GM03348 (cell line): ENCODE data around the gene AHI1.

Experiments
- DNase-seq: peaks from one replicate; pipeline ENCODE4 v3.0.0; 2012; ENCODE audit warnings: low spot score

AHI1 gene

DNA sequence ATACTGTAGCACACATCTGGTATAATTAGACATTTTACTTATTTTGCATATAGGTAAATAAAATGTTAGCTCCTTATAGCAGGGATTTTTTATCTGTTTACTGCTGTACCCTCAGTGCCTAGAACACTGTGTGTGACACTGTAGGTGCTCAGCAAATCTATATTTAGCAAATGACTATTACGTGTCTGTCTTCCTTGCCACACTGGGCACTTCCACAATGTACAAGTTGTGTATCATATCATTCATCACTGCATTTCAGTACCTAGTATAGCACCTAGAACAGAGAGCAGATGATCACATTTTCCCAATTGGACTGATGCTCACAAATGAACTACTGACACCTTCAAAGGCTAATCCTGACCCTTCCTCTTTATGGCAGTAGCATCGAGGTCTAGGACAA lies 200.8 kb downstream of the AHI1 start:
- no peak for DNase-seq

DNA sequence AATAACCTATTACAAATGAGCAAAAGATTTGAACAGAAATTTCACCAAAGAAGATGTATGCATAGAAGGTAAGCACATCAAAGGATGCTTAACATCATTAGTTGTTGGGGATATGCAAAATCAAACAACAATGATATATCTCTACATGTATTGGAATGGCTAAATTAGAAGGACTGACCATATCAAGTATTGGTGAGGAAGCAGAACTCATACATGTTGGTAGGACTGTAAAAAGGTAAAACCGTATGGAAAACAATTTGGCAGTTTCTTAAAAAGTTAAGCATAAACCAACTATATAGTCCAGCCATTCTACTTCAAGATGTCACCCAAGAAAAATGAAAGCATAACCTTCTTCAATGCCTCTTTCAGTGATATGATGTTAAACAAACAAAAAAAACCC lies 202.5 kb downstream of the AHI1 start:
- DNase-seq, result no peak

DNA sequence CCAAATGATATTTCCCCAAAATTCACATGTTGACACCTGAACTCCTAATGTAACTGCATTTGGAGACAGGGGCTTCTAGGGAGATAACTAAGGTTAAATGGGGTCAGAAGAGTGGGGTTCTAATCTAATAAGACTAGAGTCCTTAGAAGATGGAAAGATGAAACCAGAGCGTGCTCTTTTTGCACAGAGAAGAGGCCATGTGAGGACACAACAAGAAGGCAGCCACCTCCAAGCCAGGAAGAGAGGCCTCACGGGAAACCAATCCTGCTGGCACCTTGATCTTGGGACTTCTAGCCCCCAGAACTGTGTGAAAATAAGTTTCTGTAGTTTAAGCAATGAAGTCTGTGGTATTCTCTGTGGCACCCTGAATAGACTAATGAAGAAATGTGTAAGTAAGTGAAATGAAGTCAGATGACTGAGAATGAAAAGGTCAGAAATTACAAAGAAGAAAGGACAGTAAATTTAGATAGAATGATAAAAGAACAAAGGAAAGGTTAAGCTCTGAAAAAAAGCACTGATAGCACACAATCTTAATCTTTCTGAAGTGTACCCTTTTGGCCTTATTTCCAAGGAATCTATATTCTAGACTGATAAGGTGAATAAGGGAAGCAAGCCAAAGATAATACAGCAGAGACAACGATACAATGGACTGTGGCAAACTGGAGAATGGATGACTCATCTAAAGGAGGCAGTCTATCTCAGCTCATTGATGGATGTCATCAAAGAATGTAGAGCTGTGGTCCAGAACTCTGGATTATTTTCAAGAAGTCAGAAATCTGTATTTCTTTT lies 206.1 kb downstream of the AHI1 start:
- DNase-seq, result peak; percentile 11

DNA sequence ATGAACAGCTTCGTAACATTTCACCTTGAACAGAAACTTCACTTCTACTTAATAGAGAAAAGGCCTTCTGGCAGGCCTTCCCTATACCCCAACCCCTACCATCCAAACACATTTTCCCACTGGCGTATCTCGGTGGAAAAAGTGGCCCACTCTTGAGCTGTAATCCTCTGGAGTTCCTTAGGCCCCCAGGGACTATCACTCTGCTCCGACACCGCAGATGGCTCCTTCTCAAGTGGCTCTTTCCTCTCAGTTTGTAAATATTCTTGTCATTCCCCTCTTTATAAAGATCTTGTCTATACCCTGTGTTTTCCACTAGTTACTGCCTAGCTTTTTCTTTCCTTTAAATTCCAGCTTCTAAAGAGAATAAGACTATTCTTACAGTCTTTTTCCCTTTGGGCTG lies 207.7 kb downstream of the AHI1 start:
- no peak for DNase-seq

DNA sequence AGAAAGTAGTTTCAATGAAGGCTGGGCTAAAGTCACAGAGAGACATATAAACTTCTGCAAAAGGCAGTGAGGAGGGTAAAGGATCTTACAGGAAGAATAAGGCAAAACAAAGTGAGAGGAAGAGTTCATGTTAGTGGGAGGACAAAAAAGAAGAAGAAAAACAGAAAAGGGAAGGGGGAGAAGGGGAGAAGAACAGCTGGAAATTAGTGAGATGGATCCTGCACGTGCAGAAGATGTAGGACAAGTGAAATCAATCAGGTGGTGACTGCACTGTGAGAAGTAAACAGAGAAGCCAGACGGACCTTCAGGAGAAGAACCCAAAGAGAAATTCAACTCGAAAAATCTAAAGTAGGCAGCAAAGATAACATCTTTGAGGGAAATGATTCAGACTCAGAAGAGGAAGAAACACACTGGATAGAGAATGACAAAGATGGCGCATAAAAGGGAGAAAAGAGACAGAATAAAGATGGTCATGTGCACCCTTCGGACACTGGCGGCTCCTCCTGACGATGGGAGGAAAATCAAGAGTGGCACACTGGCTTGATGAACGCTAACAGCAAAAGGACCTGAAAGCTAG lies 210.5 kb downstream of the AHI1 start:
- no peak for DNase-seq

DNA sequence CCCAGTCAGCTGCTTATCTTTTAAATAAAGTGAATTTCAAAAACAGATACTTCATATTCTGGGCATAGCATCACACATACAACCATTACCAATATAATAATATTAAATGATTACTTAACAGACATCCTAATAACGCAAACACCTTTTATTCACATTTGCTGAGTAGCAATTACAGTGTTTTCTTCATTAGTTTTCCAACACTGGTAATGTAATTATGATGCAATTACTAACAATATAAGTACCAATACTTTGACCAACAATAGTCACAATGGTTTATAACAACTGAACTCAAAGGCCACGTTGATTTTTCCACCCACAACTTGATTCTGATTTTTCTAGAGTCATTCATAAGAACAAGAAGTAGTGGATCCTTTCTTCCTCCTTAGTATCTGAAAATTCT lies 212.4 kb downstream of the AHI1 start:
- no peak for DNase-seq

DNA sequence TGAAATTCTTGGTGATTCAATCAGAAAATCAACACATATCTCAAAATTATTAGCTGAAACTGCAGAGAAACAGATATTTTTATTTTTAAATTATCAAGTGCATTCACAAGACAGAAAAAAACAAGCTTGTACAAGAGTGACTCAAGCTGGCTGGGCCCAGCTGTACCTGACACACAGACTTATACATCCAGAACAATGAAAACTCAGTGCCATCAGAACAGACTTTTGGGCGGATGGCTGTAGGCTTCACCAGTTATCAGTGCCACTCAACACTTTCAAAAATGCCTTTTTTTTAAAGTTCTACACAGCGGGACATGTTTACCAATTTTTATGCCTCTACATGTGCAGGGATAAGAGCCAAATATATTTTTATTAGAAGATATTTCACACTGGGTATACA lies 213.6 kb downstream of the AHI1 start:
- no peak for DNase-seq

DNA sequence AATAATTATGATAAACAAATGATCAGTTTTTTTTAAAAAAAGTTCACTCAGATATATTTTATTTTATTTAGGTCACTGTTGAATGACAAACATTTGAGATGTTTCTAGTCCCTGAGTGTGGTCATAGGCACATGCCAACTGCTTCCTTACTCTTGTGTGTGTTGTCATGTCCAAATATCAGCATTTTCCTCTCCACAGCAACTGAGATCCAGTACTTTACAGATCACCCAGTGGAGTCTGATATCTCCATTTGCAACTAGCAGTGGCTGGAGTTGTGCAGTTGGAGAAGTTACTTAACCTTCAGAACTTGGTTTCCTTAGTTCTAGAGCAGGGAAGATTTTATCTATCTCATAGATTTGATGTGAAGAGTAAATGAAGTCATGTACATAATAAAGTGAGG lies 215.1 kb downstream of the AHI1 start:
- DNase-seq, result no peak

DNA sequence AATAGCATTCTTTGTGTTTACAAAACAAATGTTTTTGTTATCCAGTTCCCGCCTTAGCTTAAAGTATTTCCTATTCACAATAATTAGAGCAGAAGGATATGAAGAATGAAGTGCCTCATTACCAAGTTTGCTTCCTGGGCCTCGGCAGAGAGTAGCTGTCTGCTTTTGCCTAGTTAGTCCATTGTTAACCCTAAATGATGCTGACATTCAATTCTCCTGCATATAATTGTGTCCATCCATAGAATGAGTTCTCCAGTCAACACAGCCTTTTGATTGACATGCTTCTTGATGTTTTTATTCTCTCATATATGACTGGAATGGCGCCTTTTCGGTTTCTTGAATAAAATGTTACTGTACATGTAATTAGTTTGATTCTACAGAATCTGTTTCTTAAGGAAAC lies 215.6 kb downstream of the AHI1 start:
- DNase-seq, result no peak

DNA sequence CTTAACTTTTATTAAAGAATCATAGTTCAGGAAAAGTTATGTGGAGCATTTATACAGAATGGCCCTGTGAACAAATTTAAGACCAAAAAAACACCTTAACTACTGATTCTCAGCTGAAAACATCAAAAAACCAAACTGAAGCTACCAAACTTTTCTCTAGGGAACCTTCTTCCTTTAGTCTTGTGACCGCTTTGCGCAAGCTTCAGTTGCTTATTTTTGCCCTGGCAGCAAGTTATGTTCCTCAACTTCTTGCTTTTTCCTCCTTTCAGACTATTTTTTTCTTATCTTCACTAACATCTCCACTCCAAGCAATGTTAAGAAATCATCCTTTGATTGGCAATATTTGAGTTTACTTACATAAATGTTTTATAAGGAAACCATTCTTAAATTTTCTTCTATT lies 216.3 kb downstream of the AHI1 start:
- no peak for DNase-seq

DNA sequence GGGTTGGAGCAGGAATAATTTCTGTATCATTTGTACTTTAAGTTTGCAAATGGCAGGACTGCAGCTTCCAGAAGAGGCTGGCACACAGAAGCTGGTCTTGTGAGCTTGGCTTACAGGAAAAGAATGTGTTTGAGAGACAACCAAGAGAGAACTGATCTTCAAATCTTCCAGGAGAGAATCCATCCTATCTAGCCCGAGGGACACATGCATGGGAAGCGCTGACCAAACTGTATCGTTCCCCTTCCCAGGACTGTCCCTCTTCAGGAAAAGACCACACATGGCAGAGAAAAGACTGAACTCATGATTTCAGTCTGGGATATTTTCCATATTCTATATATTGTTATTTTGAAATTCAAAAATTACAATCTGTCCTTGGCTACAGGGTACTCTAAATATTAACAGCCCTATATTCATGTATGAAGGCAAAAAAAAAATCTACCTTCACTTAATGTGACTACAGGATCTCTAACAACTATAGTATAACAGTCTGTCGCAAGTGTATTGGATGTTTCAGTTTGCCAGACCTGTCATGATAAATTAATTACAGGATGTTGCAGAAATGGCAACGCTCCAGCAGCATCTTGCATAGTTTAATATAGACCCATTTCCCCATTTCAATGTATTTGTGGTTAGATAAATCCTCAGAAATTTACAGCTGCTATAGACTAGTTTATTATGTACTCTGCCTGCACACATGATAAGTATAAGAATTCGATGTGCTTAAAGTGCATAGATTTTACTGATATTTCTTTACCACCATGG lies 217.0 kb downstream of the AHI1 start:
- DNase-seq, result peak; percentile 9

DNA sequence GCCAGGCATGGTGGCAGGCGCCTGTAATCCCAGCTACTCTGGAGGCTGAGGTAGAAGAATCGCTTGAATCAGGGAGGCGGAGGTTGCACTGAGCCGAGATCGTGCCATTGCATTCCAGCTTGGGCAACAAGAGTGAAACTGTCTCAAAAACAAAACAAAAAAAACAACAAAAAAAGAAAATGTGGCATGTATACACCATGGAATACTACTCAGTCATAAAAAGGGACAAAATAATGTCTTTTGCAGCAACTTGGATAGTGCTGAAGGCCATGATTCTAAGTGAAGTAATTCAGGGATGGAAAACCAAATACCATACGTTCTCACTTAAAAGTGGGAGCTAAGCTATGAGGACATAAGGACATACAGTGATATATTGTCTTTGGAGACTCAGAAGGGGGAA lies 220.1 kb downstream of the AHI1 start:
- DNase-seq, result no peak

DNA sequence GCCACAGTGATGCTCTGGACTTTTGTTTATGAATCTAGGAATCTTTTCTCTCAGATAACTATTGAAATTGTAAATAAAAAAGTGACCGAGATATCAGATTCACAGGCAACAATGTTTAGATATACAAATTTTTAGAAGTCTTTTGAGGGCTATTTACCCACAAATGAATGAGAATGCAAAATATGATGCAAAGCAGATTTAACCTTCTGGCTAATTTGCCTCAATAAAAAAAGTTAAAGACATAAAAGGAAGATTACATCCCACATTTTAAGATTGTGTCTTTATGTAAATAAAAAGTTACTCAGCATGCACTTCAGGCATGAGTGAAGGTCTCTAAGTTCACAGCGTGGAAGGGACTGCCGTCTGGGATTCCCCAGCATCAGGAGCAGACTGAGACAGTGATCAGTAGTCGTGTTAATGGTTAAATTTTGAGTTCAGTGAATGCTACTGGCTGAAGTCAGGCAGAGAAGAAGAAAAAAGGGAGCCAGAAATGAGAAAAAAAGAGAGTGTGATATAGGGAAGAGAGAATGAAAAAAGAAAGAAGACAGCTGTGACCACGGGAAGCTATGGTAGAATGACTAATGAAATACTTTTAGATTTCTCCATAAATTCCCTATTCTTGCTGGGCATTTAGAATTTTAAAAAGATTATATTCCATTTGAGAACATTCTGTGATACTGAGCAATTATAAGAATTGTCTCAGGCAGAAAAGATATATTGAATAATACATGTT lies 222.8 kb downstream of the AHI1 start:
- DNase-seq, result no peak

DNA sequence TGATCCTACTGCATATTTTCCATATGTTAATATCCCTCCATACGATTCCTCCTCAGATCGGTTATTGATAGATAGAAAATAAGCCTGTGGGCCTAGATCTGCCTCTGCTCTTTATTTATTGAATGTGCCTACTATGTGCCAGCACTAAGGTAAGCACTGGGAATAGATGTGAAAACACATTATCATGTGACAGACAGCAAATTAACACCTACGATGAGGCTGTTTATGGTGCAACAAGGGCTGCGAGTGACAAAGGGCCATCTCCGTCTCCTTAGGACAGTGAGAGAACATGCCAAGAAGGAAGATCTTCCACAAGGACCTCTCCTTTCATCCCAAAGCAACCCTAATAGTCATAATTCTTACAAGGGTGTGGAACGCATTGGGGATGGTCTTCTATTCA lies 225.9 kb downstream of the AHI1 start:
- no peak for DNase-seq

DNA sequence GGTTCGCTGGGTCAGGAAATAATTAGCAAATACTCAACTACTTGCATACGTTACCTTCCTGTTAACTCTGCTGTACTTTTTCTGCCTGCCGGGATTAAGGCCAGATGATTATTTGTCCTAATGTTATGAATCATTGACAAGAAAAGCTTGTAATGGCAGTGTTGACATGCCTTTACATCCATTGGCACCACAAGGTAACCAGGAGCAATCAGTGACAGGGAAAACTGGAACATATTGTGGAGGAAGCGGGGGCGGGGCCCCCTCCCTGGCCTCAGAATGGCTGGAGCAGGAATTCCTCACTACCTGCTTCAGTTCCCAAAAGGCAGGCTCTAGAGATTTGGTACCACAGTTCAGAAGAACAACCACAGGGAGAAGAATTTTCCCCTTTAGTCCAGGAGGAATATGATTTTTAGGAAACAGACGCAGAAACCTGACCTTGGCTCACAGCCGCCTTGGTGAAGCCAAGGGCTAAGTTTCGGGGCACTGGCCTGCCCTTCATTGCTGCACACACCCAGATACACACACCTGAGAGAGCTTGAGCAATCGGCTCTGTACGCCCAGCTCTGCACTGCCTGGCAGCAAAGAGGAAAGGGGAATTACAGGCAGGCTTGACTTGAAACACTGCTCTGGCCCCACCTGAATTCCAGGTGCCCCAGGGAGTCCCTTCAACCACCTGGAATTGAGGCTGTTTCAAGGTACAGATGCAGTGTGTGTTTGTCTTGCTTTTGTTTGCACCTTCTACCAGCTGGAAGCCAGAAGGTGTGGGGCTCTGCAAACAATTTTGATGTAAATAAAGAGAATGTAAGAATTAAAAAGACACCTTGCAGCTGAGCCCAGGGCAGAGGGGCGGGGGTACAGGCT lies 226.6 kb downstream of the AHI1 start:
- no peak for DNase-seq

DNA sequence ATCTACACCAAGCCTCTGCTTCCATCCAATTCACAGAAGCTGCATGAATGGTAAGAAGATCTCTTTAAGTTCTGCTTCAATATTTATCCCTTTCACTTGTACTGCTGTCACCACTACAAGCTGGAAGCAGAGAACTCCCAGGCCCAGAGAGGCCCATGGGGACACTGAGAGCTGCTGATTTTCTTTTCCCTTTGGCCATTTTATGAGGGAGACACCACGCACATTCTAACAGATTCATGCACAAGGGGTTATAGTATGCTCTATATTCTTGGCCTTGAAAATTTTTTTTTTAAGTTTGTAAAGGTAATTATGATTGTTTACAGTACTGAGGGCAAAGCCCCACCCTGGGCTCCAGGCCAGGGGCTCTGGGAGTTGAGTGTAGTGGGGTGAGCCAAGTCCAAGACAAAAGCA lies 228.1 kb downstream of the AHI1 start:
- no peak for DNase-seq

DNA sequence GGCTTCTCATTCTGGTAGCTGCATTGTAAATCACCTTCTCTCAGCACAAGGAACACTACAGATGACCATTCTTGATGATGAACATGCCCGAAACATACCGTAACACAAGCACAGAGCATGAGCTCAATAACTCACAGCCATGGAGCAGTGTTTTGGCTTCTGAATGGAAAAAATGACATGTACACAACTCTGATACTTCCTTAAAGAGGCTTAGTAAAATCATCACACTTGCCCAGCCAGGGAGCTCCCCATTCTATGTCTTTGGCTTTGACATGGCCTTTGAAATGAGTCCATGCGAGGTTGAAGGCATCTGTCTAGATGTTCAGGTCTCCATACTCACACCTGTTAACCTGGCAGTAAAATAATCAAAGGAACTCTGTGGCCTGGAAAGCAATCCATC lies 228.8 kb downstream of the AHI1 start:
- no peak for DNase-seq

DNA sequence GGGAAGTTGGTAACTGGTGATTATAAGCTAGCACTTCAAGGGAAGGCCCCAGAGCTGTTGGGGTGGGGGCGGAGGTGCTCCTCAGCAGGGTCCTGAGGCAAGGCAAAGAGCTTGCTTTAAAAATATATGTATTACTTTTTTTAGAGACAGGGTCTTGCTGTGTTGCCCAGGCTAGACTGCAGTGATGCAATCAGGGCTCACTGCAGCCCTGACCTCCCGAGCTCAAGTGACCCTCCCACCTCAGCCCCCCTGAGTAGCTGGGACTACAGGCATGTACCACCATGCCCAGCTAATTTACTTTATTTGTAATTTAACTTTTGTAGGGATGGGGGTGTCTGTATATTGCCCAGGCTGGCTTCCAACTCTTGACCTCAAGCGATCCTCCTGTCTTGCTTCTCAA lies 229.3 kb downstream of the AHI1 start:
- DNase-seq, result no peak

DNA sequence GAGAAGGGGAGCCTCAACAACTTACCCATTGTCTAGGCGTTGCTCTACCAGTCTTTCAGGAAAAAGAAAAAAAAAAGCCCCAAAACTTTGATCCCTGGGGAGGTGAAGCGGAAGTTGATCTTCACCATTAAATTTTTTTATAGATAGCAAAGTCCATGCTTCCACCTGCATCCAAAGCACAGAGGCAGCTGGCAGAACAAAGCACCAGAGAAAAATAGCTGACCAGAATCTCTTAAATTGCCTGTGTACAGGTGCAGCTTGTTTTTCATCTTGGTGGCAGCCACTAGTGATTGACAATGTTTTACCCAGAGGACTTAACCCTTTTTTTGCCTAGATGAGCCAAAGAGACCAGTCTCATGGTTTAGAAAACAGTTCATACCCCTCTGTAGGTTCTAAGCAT lies 230.5 kb downstream of the AHI1 start:
- no peak for DNase-seq

DNA sequence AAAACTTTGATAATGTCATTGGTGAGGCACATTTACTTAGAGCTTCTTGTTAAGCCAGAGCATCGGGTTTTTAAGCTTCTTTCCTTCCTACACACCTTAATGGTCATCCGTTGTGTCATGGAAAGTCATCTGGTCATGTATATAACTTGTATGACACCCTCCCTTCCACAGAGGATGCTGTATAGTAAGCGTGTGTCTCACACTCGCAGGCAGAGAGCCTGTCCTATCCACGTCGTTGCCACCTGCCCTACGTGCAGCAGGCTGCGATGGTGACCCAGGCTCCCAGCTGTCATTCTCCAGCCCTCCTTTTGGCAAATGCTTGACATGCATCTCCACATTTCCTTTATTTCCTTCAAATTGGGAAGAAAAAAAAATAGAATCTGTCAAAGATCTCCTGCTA lies 230.9 kb downstream of the AHI1 start:
- DNase-seq, result no peak

DNA sequence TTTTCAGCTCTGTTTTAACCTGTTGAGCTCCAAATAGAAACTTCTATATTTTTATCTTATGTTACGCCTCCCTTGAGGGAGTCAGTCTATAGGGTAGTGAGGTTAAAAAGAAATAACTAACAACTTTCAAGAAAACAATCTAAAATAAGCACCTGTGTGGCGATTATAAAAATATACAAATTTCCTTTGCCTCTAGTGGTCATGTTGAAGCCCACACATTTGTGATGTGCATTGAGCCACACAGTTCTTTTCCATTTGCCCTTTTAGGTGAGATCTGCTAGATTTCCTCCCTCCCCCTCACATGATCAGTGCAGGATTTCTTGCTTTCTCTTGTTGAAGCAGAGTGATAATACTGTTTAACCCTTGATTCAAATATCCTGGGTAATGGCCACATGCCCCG lies 232.3 kb downstream of the AHI1 start:
- DNase-seq, result no peak
